H1 (cell line): Measurements from ENCODE around the gene IGF2BP3. TPM values are rescaled to one million over a fixed set of nuclear protein-coding genes. Genes with fewer than 3 reads are reported as not detected.

ENCODE experiments used
- CTCF ChIA-PET: fragments of 300-600 bp; sonication (Branson Sonifier 250); formaldehyde crosslinking; loops from one replicate; lab custom pipeline; 2021; ENCODE audit not compliant: partially characterized antibody; lab: Charles Lee
- POLR2A ChIA-PET: fragments of 300-600 bp; sonication (Branson Sonifier 250); formaldehyde crosslinking; loops from one replicate; lab custom pipeline; 2021; ENCODE audit warnings: inconsistent platforms; ENCODE audit not compliant: partially characterized antibody; lab: Charles Lee
- DNase-seq, 2 experiments: peaks; one replicate each; pipeline versions ENCODE4 v3.0.0 to v3.0.0-alpha.2; 2010 to 2022; ENCODE audit warnings: low spot score in 2 of 2, low read depth in 1 of 2, mixed read lengths in 1 of 2
- FAIRE-seq: peaks from 2 replicates; lab custom pipeline; 2011; peaks lifted over from hg19 to GRCh38; lab: Jason Lieb, UNC
- H2AFZ ChIP-seq: 2 replicates; pipeline ENCODE4 v1.8.1; 2012; ENCODE audit warnings: low read length, inconsistent platforms
- H2AK5ac ChIP-seq: 2 replicates; pipeline ENCODE4 v1.6.1; 2013; ENCODE audit warnings: low read depth, low read length
- H2BK120ac ChIP-seq: replicated peaks from 2 replicates; pipeline ENCODE3; 2013; ENCODE audit warnings: low read depth, low read length, inconsistent platforms
- H2BK12ac ChIP-seq: 2 replicates; pipeline ENCODE4 v1.6.1; 2013; ENCODE audit warnings: low read depth, low read length
- H2BK15ac ChIP-seq: 2 replicates; pipeline ENCODE4 v1.6.1; 2013; ENCODE audit warnings: low read length
- H2BK20ac ChIP-seq: 2 replicates; pipeline ENCODE4 v1.6.1; 2013; ENCODE audit warnings: low read length
- H2BK5ac ChIP-seq: 2 replicates; pipeline ENCODE4 v1.6.1; 2013; ENCODE audit warnings: low read depth, low read length
- H3K14ac ChIP-seq: 2 replicates; pipeline ENCODE4 v1.6.1; 2013; ENCODE audit warnings: inconsistent platforms; ENCODE audit not compliant: insufficient read length
- H3K18ac ChIP-seq: 2 replicates; pipeline ENCODE4 v1.6.1; 2013; ENCODE audit warnings: low read length; ENCODE audit errors: extremely low read depth
- H3K23ac ChIP-seq: 2 replicates; pipeline ENCODE4 v1.6.1; 2013; ENCODE audit warnings: inconsistent platforms; ENCODE audit not compliant: insufficient read length
- H3K23me2 ChIP-seq: 2 replicates; pipeline ENCODE4 v1.6.1; 2013; ENCODE audit warnings: low read depth, low read length
- H3K27ac ChIP-seq: 2 replicates; pipeline ENCODE4 v1.6.1; 2011; ENCODE audit warnings: low read depth, low read length, inconsistent platforms
- H3K27me3 ChIP-seq, 4 experiments: replicated peaks in 1 of 4; 1 replicate in 1 of 4; 2 replicates in 3 of 4; pipeline versions ENCODE4 v1.6.1 to v1.8.1; 2011 to 2013; ENCODE audit warnings: low read length in 3 of 4, mild to moderate bottlenecking in 3 of 4, inconsistent platforms in 2 of 4, mixed read lengths in 2 of 4, moderate library complexity in 1 of 4; ENCODE audit not compliant: control insufficient read depth in 3 of 4, insufficient read depth in 3 of 4; ENCODE audit errors: extremely low read depth in 1 of 4
- H3K36me3 ChIP-seq, 4 experiments: 2 replicates each; pipeline versions ENCODE4 v1.6.1 to v1.8.1; 2011 to 2013; ENCODE audit warnings: mild to moderate bottlenecking in 4 of 4, low read length in 3 of 4, moderate library complexity in 2 of 4, control low read depth in 1 of 4, inconsistent platforms in 1 of 4; ENCODE audit not compliant: insufficient read depth in 4 of 4, control insufficient read depth in 2 of 4
- H3K4ac ChIP-seq: replicated peaks from 2 replicates; pipeline ENCODE3; 2013; ENCODE audit warnings: low read length, low read depth, mixed read lengths, inconsistent platforms; ENCODE audit not compliant: insufficient read length
- H3K4me1 ChIP-seq, 4 experiments: replicated peaks in 1 of 4; 1 replicate in 1 of 4; 2 replicates in 3 of 4; pipeline versions ENCODE4 v1.6.1 to v1.8.1; 2011 to 2013; ENCODE audit warnings: low read length in 3 of 4, inconsistent platforms in 2 of 4, mixed read lengths in 1 of 4; ENCODE audit not compliant: insufficient read depth in 4 of 4, control insufficient read depth in 3 of 4
- H3K4me2 ChIP-seq, 2 experiments: 2 replicates each; pipeline versions ENCODE4 v1.6.1 to v1.8.1; 2011 to 2013; ENCODE audit warnings: low read depth in 2 of 2, low read length in 2 of 2, control low read depth in 1 of 2, inconsistent platforms in 1 of 2, mild to moderate bottlenecking in 1 of 2; ENCODE audit not compliant: insufficient read depth in 1 of 2
- H3K4me3 ChIP-seq, 4 experiments: fragments of 200-600, 300-600 bp in 1 of 4; sonication (generic), shearing (Covaris generic), sonication (Bioruptor Twin) in 1 of 4; 2 replicates each; pipeline versions ENCODE4 v1.5.1 to v1.8.1; 2011 to 2016; ENCODE audit warnings: low read length in 4 of 4, low read depth in 3 of 4, control low read depth in 2 of 4, inconsistent platforms in 2 of 4, mild to moderate bottlenecking in 2 of 4, mixed read lengths in 1 of 4, moderate library complexity in 1 of 4; ENCODE audit not compliant: insufficient read depth in 2 of 4; ENCODE audit errors: extremely low read depth in 1 of 4
- H3K56ac ChIP-seq: replicated peaks from 2 replicates; pipeline ENCODE3; 2013; ENCODE audit warnings: low read depth, mild to moderate bottlenecking, mixed read lengths, low read length, inconsistent platforms; ENCODE audit not compliant: insufficient read length
- H3K79me1 ChIP-seq: 2 replicates; pipeline ENCODE4 v1.6.1; 2013; ENCODE audit warnings: low read depth, low read length, control low read depth
- H3K79me2 ChIP-seq, 2 experiments: 2 replicates each; pipeline versions ENCODE4 v1.6.1 to v1.8.1; 2012 to 2013; ENCODE audit warnings: low read length in 2 of 2, mild to moderate bottlenecking in 2 of 2, inconsistent platforms in 1 of 2; ENCODE audit not compliant: insufficient read depth in 2 of 2, control insufficient read depth in 1 of 2
- H3K9ac ChIP-seq, 4 experiments: replicated peaks in 1 of 4; 1 replicate in 1 of 4; 2 replicates in 3 of 4; pipeline versions ENCODE4 v1.6.1 to v1.8.1; 2011 to 2013; ENCODE audit warnings: low read depth in 3 of 4, low read length in 3 of 4, control low read depth in 2 of 4, mild to moderate bottlenecking in 2 of 4, moderate library complexity in 2 of 4, inconsistent platforms in 1 of 4; ENCODE audit errors: extremely low read depth in 1 of 4
- H3K9me3 ChIP-seq, 2 experiments: 2 replicates each; pipeline versions ENCODE4 v1.6.1 to v1.8.1; 2012 to 2013; ENCODE audit warnings: mild to moderate bottlenecking in 2 of 2, moderate library complexity in 2 of 2, control low read depth in 1 of 2, inconsistent platforms in 1 of 2, low read depth in 1 of 2, low read length in 1 of 2, mixed read lengths in 1 of 2; ENCODE audit not compliant: insufficient read depth in 2 of 2
- H4K20me1 ChIP-seq, 2 experiments: replicated peaks in 1 of 2; 2 replicates each; pipeline versions ENCODE3 to v1.8.1; 2011 to 2013; ENCODE audit warnings: inconsistent platforms in 2 of 2, low read length in 2 of 2, mild to moderate bottlenecking in 1 of 2; ENCODE audit not compliant: insufficient read depth in 2 of 2, control insufficient read depth in 1 of 2
- H4K5ac ChIP-seq: 2 replicates; pipeline ENCODE4 v1.6.1; 2013; ENCODE audit warnings: low read length, low read depth, mixed read lengths, inconsistent platforms; ENCODE audit not compliant: insufficient read length
- H4K8ac ChIP-seq: 2 replicates; pipeline ENCODE4 v1.8.0; 2013; ENCODE audit warnings: mild to moderate bottlenecking, moderate library complexity, low read length, inconsistent platforms; ENCODE audit not compliant: insufficient read depth; ENCODE audit errors: extremely low read depth
- H4K91ac ChIP-seq: replicated peaks from 2 replicates; pipeline ENCODE3; 2013; ENCODE audit warnings: low read length, mixed read lengths, inconsistent platforms; ENCODE audit not compliant: insufficient read length
- BACH1 ChIP-seq: IDR thresholded peaks from 2 replicates; pipeline ENCODE4 v1.6.1; 2012; ENCODE audit warnings: low read length, improper control_type of control experiment
- EP300 ChIP-seq, 2 experiments: IDR thresholded peaks; 1 replicate in 1 of 2; 2 replicates in 1 of 2; pipeline ENCODE4 v1.6.1; 2011 to 2012; ENCODE audit warnings: low read depth in 2 of 2, low read length in 2 of 2, mild to moderate bottlenecking in 2 of 2, borderline replicate concordance in 1 of 2, inconsistent platforms in 1 of 2, moderate library complexity in 1 of 2
- KDM4A ChIP-seq: IDR thresholded peaks from one replicate; pipeline ENCODE4 v1.7.1; 2012; ENCODE audit warnings: low read depth, mild to moderate bottlenecking, moderate library complexity, low read length, inconsistent platforms; ENCODE audit not compliant: severe bottlenecking
- RAD21 ChIP-seq, 2 experiments: IDR thresholded peaks in 1 of 2; conservative IDR thresholded peaks in 1 of 2; 2 replicates each; pipeline ENCODE4 v1.6.1; 2011; ENCODE audit warnings: low read depth in 2 of 2, low read length in 2 of 2, improper control_type of control experiment in 1 of 2, inconsistent platforms in 1 of 2, mild to moderate bottlenecking in 1 of 2, moderate library complexity in 1 of 2
- SIN3A ChIP-seq, 2 experiments: IDR thresholded peaks in 1 of 2; conservative IDR thresholded peaks in 1 of 2; 2 replicates each; pipeline ENCODE4 v1.6.1; 2011 to 2012; ENCODE audit warnings: low read length in 2 of 2, improper control_type of control experiment in 1 of 2, low read depth in 1 of 2, mild to moderate bottlenecking in 1 of 2
- ZNF274 ChIP-seq: IDR thresholded peaks from 2 replicates; pipeline ENCODE4 v1.7.0; 2012; ENCODE audit warnings: low read length, borderline replicate concordance; ENCODE audit errors: extremely low read depth
- WGBS, 2 experiments: shearing (Covaris generic) in 1 of 2; methylation state at CpG; one replicate each; pipeline versions ENCODE4 v1.1.6 to v1.1.7; 2013 to 2015; ENCODE audit warnings: low lambda C conversion rate in 2 of 2, mixed read lengths in 2 of 2, inconsistent platforms in 1 of 2, low coverage in 1 of 2, missing lambda C conversion rate in 1 of 2; ENCODE audit not compliant: insufficient replicate concordance in 2 of 2, insufficient coverage in 1 of 2, insufficient read length in 1 of 2; ENCODE audit errors: extremely low coverage in 1 of 2, missing lambda C conversion rate in 1 of 2; 5-methylcytosine and 5-hydroxymethylcytosine counted together
- polyA plus RNA-seq, 7 experiments: library from polyadenylated mRNA; depleted of rRNA in 3 of 7; stranded (reverse) in 5 of 7; unstranded in 2 of 7; fragments of >200 nt in 5 of 7; fragments of 200-250 nt in 2 of 7; gene quantifications; 1 replicate in 5 of 7; 2 replicates in 1 of 7; 4 replicates in 1 of 7; pipeline versions ENCODE4 v1.2.1 to v1.2.3, GENCODE V29; 2011 to 2013; ENCODE audit warnings: missing spikeins in 2 of 7, mixed read lengths in 2 of 7
- total RNA-seq: library from RNA; stranded (reverse); fragmentation: NEBNext Ultra II Directional; extraction: Animal tissue kit (Norgen Biotek cat#: 25700); gene quantifications from 2 replicates; pipeline ENCODE4 v1.2.1, GENCODE V29; 2021
- TF ChIP-seq, protein P1 (sequence below): IDR thresholded peaks from 2 replicates; pipeline ENCODE4 v1.6.1; 2012; ENCODE audit warnings: inconsistent platforms
- TF ChIP-seq, protein P2 (sequence below): IDR thresholded peaks from 2 replicates; pipeline ENCODE4 v1.6.1; 2012; ENCODE audit warnings: low read length, inconsistent platforms

Gene IGF2BP3
- total and polyA plus RNA-seq, 2 of the 8 experiments (the other 6 are each of a cell fraction or from before 2014, with no cell fraction given): 66.3 to 193 TPM

DNA sequence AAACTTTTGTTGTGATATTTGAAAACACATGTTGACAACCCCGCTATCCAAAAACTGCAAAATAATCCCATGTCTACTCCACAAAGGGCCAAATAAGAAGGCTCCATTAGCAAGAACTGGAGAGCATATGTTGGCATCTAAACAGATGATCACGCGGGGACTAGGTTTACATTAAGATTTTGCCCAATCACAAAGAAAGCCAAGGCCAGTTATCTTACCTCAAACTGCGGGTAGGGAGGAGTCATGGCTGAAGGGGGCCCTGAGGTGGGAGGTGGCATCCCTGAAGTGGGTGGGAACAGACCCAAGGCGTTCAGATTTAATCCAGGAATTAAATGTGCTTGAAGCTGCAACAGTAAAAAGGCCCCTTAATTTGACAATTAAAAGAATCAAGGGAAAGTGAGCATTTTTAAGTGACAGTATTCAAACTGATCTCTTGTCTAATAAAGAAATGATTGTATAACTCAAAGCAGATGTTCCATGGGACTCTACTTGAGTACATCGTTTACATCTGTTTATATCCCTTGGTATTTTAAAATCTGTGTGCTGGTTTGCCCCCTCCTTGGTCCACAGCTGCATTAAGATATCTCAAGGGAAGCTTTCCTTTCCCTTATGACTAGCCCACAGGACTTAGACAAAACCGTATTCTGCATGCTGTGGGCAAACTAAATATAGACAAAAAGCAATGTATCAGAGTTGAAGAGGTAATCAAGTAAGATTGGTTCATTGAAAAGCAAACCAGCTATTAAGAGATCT is 128.3 kb downstream of the IGF2BP3 start:
- Histone ChIP-seq H3K79me1 (peaks cover 3% of the 10 kb centered on the region; the same call in 1 of the 2 replicates), H3K4me1 (no peaks in the 10 kb centered on the region), H2BK120ac (no peak overlapping the region), H3K9ac (no peak overlapping the region), H4K8ac (no peak overlapping the region), H3K27me3 (no peaks in the 10 kb centered on the region), H3K4ac (no peak overlapping the region), H3K27ac (no peak overlapping the region), H4K5ac (no peak overlapping the region), H2BK12ac (no peak overlapping the region), H3K56ac (no peak overlapping the region), H2AK5ac (no peak overlapping the region), H3K79me2 (no peaks in the 10 kb centered on the region), H2BK5ac (no peak overlapping the region), H4K20me1 (peaks cover 0 to 1% of the 10 kb centered on the region in 2 experiments), H2BK15ac (no peak overlapping the region), H2BK20ac (no peak overlapping the region), H3K9me3 (no peaks in the 10 kb centered on the region), H4K91ac (no peak overlapping the region), H3K4me2 (no peak overlapping the region), H3K36me3 (peaks cover 35 to 93% (median 78%) of the 10 kb centered on the region in 4 experiments), H3K14ac (no peak overlapping the region), H2AFZ (no peak overlapping the region), H3K4me3 (no peak overlapping the region), H3K23me2 (no peaks in the 10 kb centered on the region), H3K23ac (no peak overlapping the region), H3K18ac (no peak overlapping the region)
- FAIRE-seq (no peak), DNase-seq (no peak)
- WGBS, 2 experiments: 88% methylated on average over 7 of the region's 7 CpGs; no CpG with 5 or more reads in 1 of the 2 experiments
- ChIA-PET CTCF (interaction anchor here (2.0 kb wide), 1 partner anchor 52 kb away, joined by 5 read pairs; no protein-coding TSS in a partner anchor), POLR2A (no interaction called here)
- TF ChIP-seq BACH1 (no peak), SIN3A (conservative IDR thresholded peaks at IDR 0.05 in 1 of 2, IDR thresholded peaks at IDR 0.05 in 1 of 2; ENCODE audit: low read depth in 1 of 2, low read length in 2 of 2) (no peak), KDM4A (no peak), EP300 (IDR thresholded peaks at IDR 0.05; ENCODE audit: borderline replicate concordance in 1 of 2, low read depth in 2 of 2, low read length in 2 of 2) (no peak), ZNF274 (no peak), RAD21 (IDR thresholded peaks at IDR 0.05 in 1 of 2, conservative IDR thresholded peaks at IDR 0.05 in 1 of 2; ENCODE audit: low read depth in 2 of 2, low read length in 2 of 2) (no peak)
- TF ChIP-seq, protein P1, sequence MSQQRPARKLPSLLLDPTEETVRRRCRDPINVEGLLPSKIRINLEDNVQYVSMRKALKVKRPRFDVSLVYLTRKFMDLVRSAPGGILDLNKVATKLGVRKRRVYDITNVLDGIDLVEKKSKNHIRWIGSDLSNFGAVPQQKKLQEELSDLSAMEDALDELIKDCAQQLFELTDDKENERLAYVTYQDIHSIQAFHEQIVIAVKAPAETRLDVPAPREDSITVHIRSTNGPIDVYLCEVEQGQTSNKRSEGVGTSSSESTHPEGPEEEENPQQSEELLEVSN: no peak
- TF ChIP-seq, protein P2, sequence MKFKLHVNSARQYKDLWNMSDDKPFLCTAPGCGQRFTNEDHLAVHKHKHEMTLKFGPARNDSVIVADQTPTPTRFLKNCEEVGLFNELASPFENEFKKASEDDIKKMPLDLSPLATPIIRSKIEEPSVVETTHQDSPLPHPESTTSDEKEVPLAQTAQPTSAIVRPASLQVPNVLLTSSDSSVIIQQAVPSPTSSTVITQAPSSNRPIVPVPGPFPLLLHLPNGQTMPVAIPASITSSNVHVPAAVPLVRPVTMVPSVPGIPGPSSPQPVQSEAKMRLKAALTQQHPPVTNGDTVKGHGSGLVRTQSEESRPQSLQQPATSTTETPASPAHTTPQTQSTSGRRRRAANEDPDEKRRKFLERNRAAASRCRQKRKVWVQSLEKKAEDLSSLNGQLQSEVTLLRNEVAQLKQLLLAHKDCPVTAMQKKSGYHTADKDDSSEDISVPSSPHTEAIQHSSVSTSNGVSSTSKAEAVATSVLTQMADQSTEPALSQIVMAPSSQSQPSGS: no peak
